ENCODE results near the gene AGL. TPM values are rescaled to one million over a fixed set of nuclear protein-coding genes. Genes with fewer than 3 reads are reported as not detected.

Gene AGL
- total and polyA plus RNA-seq, 2 of the 8 experiments (the other 6 are each of a cell fraction or from before 2014, with no cell fraction given), result 2.7 to 19.2 TPM

- no peak overlapping the region for H2BK20ac ChIP-seq (ENCODE audit: low read length)
- no peak overlapping the region for H3K18ac ChIP-seq (ENCODE audit: extremely low read depth, low read length)
- TF ChIP-seq EGR1 (IDR thresholded peaks at IDR 0.05; ENCODE audit: borderline replicate concordance, low read depth, low read length) (no peak), BRCA1 (IDR thresholded peaks at IDR 0.05; ENCODE audit: low read depth, low read length) (no peak), HDAC6 (IDR thresholded peaks at IDR 0.05; ENCODE audit: low read depth, low read length) (no peak), ATF2 (IDR thresholded peaks at IDR 0.05; ENCODE audit: low read length) (no peak), POLR2AphosphoS5 (IDR thresholded peaks at IDR 0.05; ENCODE audit: low read depth, low read length) (no peak), SP2 (IDR thresholded peaks at IDR 0.05; ENCODE audit: low read length) (no peak), MAX (IDR thresholded peaks at IDR 0.05) (no peak), USF2 (IDR thresholded peaks at IDR 0.05; ENCODE audit: low read length) (no peak), EP300 (IDR thresholded peaks at IDR 0.05; ENCODE audit: borderline replicate concordance in 1 of 2, low read depth in 2 of 2, low read length in 2 of 2) (no peak), NANOG (IDR thresholded peaks at IDR 0.05; ENCODE audit: insufficient read depth, low read depth, low read length, poor library complexity, severe bottlenecking) (no peak), CHD2 (IDR thresholded peaks at IDR 0.05; ENCODE audit: low read length) (no peak), KDM1A (IDR thresholded peaks at IDR 0.05; ENCODE audit: borderline replicate concordance, low read length) (no peak)
- H4K5ac ChIP-seq (ENCODE audit: insufficient read length, low read depth, low read length), result no peak overlapping the region
- H2BK120ac ChIP-seq (replicated peaks; ENCODE audit: low read depth, low read length), result no peak overlapping the region
- no peak overlapping the region for H3K27ac ChIP-seq (ENCODE audit: low read depth, low read length)
- FAIRE-seq (no peak), DNase-seq (ENCODE audit: low read depth in 1 of 2, low spot score in 2 of 2) (no peak)
- no peak overlapping the region for H3K4me3 ChIP-seq (ENCODE audit: extremely low read depth in 1 of 4, insufficient read depth in 2 of 4, low read depth in 3 of 4, low read length in 4 of 4)
- no peaks in the 10 kb centered on the region for H3K4me1 ChIP-seq (replicated peaks in 1 of 4; ENCODE audit: control insufficient read depth in 3 of 4, insufficient read depth in 4 of 4, low read length in 3 of 4)
- H2AFZ ChIP-seq (ENCODE audit: low read length), result no peak overlapping the region
- no peaks in the 10 kb centered on the region for H3K79me1 ChIP-seq (ENCODE audit: low read depth, low read length)
- no peak overlapping the region for H2BK15ac ChIP-seq (ENCODE audit: low read length)
- H3K14ac ChIP-seq (ENCODE audit: insufficient read length), result no peak overlapping the region
- H2BK5ac ChIP-seq (ENCODE audit: low read depth, low read length), result no peak overlapping the region
- no peak overlapping the region for H4K91ac ChIP-seq (replicated peaks; ENCODE audit: insufficient read length, low read length)
- H3K23ac ChIP-seq (ENCODE audit: insufficient read length), result no peak overlapping the region
- H3K23me2 ChIP-seq (ENCODE audit: low read depth, low read length), result no peaks in the 10 kb centered on the region
- H2AK5ac ChIP-seq (ENCODE audit: low read depth, low read length), result no peak overlapping the region
- no peaks in the 10 kb centered on the region for H3K79me2 ChIP-seq (ENCODE audit: control insufficient read depth in 1 of 2, insufficient read depth in 2 of 2, low read length in 2 of 2)
- H3K9me3 ChIP-seq (ENCODE audit: insufficient read depth in 2 of 2, low read depth in 1 of 2, low read length in 1 of 2), result no peaks in the 10 kb centered on the region
- H3K4me2 ChIP-seq (ENCODE audit: insufficient read depth in 1 of 2, low read depth in 2 of 2, low read length in 2 of 2), result no peak overlapping the region
- H3K56ac ChIP-seq (replicated peaks; ENCODE audit: insufficient read length, low read depth, low read length), result no peak overlapping the region
- no peak overlapping the region for H3K9ac ChIP-seq (replicated peaks in 1 of 4; ENCODE audit: extremely low read depth in 1 of 4, low read depth in 3 of 4, low read length in 3 of 4)
- no peak overlapping the region for H4K8ac ChIP-seq (ENCODE audit: extremely low read depth, insufficient read depth, low read length)
- no peaks in the 10 kb centered on the region for H3K27me3 ChIP-seq (replicated peaks in 1 of 4; ENCODE audit: control insufficient read depth in 3 of 4, extremely low read depth in 1 of 4, insufficient read depth in 3 of 4, low read length in 3 of 4)
- POLR2A ChIA-PET (ENCODE audit: partially characterized antibody), result no interaction called here
- no peak overlapping the region for H2BK12ac ChIP-seq (ENCODE audit: low read depth, low read length)
- H3K36me3 ChIP-seq (ENCODE audit: control insufficient read depth in 2 of 4, insufficient read depth in 4 of 4, low read length in 3 of 4), result peaks cover 0 to 9% (median 3%) of the 10 kb centered on the region in 4 experiments; a peak in 2 of 8 replicates
- no peak overlapping the region for H3K4ac ChIP-seq (replicated peaks; ENCODE audit: insufficient read length, low read depth, low read length)
- 90% methylated on average over 3 of the region's 3 CpGs; no CpG with 5 or more reads in 1 of the 2 experiments for whole genome bisulfite sequencing, 2 experiments (ENCODE audit: extremely low coverage in 1 of 2, insufficient coverage in 1 of 2, insufficient read length in 1 of 2, insufficient replicate concordance in 2 of 2, low coverage in 1 of 2, low lambda C conversion rate in 2 of 2, missing lambda C conversion rate in 1 of 2)
- no peaks in the 10 kb centered on the region for H4K20me1 ChIP-seq (replicated peaks in 1 of 2; ENCODE audit: control insufficient read depth in 1 of 2, insufficient read depth in 2 of 2, low read length in 2 of 2)
- CTCF ChIA-PET (ENCODE audit: partially characterized antibody), result no interaction called here
Observed at GRCh38 chr1:99917214-99917613, 67.1 kb downstream of the AGL start.
